GM10266 (cell line): Measurements from ENCODE around the gene PCBP1.
"Not testable (repeated sequence)": the region's sequence is repeated elsewhere in the genome, so short reads cannot be mapped to it uniquely, and the experiment has no call there.

Experiments used
- DNase-seq: peaks from one replicate; pipeline ENCODE4 v3.0.0; 2012; ENCODE audit errors: extremely low spot score
- CTCF ChIP-seq: IDR thresholded peaks from 2 replicates; pipeline ENCODE4 v1.5.1; 2012; ENCODE audit warnings: mild to moderate bottlenecking, low read depth; ENCODE audit not compliant: control insufficient read depth, insufficient read depth; ENCODE audit errors: missing control alignments

Gene PCBP1

GRCh38 chr2:70045405-70045804 lies 41.9 kb upstream of the PCBP1 start:
- no peak for TF ChIP-seq CTCF
- no peak for DNase-seq

DNA sequence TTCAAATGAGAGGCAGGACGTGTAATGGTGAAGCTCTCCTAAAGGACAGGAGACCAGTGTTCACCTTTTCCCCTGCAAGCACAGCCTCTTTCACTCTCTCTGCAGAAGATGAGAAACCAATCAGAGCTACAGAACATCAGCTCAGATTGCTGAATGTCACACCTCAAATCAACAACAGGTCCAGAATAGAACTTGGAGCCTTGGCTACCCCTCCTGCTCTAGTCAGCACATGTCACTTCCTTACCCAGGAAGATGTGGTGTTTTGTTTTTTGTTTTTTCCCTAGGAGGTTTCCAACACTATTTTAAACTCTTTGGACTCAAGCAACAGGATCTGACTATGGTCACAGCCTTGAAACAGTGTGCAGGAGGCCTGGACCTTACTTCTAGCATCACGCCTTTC lies 41.3 kb upstream of the PCBP1 start:
- no peak for DNase-seq
- TF ChIP-seq CTCF: no peak

DNA sequence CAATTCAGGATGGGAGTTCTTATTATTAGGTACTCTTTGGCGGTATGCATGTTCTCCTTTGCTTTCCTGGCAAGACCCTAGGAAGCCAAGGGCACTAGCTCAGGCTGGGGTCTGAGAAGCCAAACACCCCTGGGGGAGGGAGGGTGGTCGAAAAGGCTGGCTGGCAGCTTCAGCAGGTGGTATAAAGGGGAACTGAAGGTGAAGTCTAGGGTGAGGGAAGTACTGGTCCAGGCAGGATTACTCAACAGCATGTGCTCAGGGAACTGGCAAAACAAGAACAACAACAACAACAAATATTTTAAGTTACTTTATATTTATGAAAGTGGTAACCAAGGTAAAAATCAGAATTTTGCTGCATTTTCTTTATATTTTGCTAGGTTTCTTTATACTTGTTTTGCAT lies 40.7 kb upstream of the PCBP1 start:
- DNase-seq: no peak
- TF ChIP-seq CTCF: no peak

- no peak for DNase-seq
- TF ChIP-seq CTCF: no peak
Observed at GRCh38 chr2:70047451-70047850, 39.8 kb upstream of the PCBP1 start.

GRCh38 chr2:70049255-70049654 lies 38.0 kb upstream of the PCBP1 start:
- TF ChIP-seq CTCF: no peak
- DNase-seq: no peak

GRCh38 chr2:70050631-70051425 lies 36.4 kb upstream of the PCBP1 start:
- no peak for TF ChIP-seq CTCF
- DNase-seq: no peak

DNA sequence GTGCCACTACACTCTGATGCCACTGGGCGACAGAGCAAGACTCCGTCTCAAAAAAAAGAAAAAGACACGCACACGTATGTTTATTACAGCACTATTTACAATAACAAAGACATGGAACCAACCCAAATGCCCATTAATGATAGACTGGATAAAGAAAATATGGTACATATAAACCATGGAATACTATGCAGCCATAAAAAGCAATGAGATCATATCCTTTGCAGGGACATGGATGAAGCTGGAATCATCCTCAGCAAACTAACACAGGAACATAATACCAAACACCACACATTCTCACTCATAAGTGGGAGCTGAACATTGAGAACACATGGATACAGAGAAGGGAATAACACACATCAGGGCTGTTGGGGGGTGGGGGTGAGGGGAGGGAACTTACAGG lies 32.0 kb upstream of the PCBP1 start:
- not testable (repeated sequence) for DNase-seq

DNA sequence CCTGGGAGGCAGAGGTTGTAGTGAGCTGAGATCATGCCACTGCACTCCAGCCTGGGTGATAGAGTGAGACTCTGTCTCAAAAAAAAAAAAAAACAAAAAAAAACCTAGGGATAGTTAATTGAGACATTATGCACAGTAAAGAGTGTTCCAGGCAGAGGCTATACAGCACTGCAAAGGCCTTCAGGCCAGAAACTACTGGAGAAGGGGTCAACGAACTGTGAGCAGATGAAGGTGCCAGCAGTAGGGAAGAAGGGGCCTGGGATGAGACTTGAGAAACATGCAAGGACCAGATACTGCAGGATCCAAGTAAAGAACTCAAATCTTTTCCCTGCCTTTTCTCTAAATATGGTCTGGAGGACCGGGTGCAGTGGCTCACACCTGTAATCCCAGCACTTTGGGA lies 26.0 kb upstream of the PCBP1 start:
- no peak for DNase-seq

More for the DNA sequence above, 26.0 kb upstream of the PCBP1 start:
- TF ChIP-seq CTCF: no peak
